GM21786 (cell line): Measurements from ENCODE around the gene SAP30L.

Experiments
- ATAC-seq: cut with Tn5 transposase; IDR thresholded peaks from one replicate; pipeline ENCODE4 v1.9.1; 2021; ENCODE audit not compliant: unreplicated experiment

The SAP30L gene

GRCh38 chr5:154445422-154446194, at the start of gene SAP30L:
Gene SAP30L, plus strand, starts transcription at chr5:154445997. Its CDS starts 608 bp downstream, at chr5:154446605.
- ATAC-seq: peak; percentile 91

DNA sequence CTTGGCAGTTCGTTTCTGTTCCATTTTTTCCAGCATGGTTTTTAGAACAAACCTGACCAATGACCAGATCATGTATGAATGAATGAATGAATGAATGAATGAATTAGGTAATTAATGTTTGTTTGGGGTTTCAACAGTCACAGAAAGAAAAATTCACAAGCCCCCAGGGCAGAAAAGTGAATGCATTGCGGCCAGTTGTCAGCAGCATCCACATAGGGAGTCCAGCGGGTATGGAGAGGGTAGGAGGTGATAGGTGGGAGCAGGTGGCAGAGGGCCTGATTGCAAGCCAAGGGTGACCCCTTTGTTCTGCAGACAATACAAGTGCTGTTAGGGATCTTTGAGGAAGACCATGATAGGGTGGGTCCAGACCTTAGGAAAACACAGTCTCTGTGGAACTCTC, 49.7 kb upstream of the SAP30L start:
- no peak for ATAC-seq

- ATAC-seq: no peak
Observed at GRCh38 chr5:154397652-154398406, 48.0 kb upstream of the SAP30L start.

GRCh38 chr5:154400678-154401077, 45.1 kb upstream of the SAP30L start:
- ATAC-seq: no peak

- no peak for ATAC-seq
Observed at GRCh38 chr5:154401355-154401754, 44.4 kb upstream of the SAP30L start.

DNA sequence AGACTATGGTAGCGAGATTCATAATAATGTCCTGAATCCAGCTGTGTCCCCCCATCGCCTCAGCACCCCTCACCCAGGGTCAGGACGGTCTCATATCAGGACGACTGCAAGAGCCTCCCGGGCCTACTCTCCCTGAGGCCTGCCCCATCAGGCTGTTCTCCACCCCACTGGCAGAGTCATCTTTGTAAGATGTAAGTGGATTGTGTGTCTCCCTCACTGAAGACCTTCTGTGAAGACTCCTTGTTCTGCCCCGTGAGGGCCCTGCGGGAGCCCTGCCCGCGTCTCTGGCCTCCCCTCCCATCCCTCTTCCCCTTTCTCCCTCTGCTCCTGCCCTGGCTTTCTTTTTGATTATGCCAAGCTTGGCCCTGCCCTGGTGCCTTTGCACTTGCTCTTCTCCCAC, 43.9 kb upstream of the SAP30L start:
- no peak for ATAC-seq

- ATAC-seq: no peak
Observed at GRCh38 chr5:154402611-154403010, 43.2 kb upstream of the SAP30L start.

- no peak for ATAC-seq
Observed at GRCh38 chr5:154403234-154403633, 42.6 kb upstream of the SAP30L start.

DNA sequence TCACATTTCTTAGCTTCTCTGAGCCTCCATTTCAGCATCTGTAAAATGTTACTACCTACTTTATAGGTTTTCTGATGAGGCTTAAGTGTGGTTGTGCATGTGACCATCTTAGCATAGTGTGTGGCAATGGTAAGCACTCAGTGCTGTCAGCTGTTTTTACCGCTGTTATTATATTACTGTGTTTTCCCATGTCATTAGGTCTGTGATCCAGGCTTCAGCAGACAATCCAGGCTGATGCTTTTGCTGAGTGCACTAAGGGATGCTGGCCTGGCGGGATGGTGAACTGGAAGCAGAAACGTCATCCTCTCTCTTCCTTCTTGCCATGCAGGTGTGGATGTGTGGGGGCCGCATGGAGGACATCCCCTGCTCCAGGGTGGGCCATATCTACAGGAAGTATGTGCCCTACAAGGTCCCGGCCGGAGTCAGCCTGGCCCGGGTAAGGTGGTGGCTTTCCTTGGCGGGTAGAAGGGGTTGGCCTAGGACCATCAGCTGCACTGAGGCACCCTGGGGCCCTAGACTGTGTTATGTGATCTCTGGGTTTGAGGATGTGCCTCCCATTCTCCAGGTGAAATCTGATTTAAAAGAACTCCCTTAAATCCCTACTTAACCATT, 41.9 kb upstream of the SAP30L start:
- ATAC-seq: no peak

- peak; percentile 98 for ATAC-seq
Observed at GRCh38 chr5:154405078-154405792, 40.6 kb upstream of the SAP30L start.

- ATAC-seq: no peak
Observed at GRCh38 chr5:154406231-154406630, 39.6 kb upstream of the SAP30L start.

GRCh38 chr5:154406826-154407225, 39.0 kb upstream of the SAP30L start:
- ATAC-seq: no peak

DNA sequence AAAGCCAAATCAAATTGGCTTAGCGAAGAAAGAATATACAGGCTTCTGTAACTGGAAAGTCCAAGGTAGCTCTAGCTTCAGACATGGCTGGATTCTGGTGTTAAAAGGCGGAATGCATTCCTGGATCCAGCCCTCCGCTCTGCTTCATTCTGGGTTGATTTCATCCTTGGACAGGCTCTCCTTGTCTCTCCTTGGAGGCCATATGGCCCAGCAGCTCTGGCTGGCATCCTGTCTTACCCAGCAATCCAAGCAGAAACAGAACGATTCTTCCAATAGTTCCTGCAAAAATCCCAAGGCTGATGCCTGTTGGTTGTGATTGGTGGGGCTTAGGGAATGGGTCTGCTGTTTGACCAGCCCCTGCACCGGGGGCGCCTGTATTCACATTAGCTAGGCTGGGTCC, 37.0 kb upstream of the SAP30L start:
- ATAC-seq: no peak

GRCh38 chr5:154409230-154409840, 36.5 kb upstream of the SAP30L start:
- ATAC-seq: no peak

DNA sequence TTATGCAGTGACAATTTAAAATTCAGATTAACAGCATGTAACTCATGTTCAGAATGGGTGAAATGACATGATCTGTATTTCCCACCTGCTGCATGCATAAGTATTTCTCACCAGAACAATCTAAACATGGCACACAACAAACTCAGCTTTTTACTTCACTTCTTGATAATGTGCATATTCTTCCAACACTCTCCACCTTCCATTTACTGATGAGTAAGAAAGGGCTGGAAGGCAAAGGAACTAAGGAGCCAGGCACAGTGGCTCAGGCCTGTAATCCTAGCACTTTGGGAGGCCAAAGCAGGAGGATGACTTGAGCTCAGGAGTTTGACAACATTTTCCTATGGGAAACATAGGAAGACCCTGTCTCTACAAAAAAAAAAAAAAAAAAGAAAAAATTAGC, 35.8 kb upstream of the SAP30L start:
- no peak for ATAC-seq

DNA sequence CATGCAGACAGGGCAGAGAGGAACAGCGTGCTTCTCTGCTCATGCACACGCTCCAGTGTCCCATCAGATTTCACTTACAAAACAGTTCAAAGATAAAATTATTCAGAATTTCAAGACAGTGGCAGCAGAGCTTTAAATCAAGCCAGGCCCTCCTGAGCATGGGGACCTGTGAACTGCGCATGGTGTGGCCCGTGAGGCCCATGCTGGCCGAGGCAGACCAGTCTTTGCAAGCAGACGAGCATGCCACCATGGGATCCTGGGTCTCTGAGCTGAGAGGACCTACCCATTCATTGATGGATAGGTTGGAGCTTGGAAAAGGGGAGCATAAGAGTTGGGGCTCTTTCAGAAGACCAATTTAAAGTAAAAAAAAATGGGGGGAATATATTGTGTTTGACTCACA, 35.0 kb upstream of the SAP30L start:
- no peak for ATAC-seq

DNA sequence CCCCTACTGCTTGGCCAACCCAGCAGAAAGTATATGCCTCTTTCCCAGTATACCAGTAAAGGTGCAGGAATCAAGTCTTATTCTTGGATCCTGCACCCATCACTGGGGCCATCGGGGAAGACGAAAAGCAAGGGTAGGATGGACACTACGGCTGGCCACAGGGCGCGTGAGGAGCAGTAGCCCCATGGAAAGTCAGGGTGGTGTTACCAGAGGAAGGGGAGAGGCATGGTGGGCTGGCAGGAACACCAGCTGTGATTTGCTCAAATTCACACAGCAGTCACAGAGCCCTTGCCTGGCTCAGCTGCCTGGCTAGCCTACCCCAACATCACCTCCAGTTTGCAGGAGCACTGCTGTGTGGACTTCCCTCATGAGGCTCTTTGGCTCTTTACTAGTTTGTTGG, 34.5 kb upstream of the SAP30L start:
- no peak for ATAC-seq

GRCh38 chr5:154412316-154412715, 33.5 kb upstream of the SAP30L start:
- no peak for ATAC-seq

GRCh38 chr5:154412925-154413324, 32.9 kb upstream of the SAP30L start:
- no peak for ATAC-seq

DNA sequence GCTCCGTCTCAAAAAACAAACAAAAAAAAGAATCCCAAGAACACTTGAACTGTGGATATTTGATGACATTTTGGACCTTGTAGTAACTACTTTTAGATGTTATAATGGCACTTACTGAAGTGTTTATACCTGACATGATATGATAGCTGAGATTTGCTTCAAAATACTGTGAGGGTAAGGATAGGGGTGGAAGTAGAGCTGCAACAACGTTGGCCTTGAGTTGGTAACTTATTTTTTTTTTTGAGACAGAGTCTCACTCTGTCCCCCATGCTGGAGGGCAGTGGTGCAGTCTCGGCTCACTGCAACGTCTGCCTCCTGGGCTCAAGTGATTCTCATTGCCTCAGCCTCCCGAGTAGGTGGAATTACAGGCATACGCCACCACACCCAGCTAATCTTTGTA, 30.7 kb upstream of the SAP30L start:
- no peak for ATAC-seq

DNA sequence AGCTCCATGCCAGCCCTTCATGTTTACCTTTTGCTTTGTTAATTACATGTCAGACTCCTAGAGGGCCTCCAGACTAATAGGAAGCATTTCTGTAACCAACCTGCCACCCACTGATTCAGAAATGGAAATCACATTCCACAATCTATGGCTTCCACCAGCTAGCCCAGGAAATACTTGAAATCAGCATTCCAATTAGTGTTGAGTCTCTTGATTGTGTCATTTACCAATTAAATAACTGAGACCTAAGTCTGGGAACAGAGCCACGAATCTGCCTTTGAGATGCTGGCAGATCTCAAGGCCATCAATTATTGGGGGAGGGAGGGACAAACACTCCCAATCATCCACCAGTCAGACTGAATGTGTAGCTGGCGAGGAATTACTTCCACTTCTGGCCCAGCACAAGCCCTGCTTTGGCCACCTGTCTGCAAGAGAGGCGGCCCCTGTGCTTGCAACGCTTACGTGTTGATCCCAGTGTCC, 27.4 kb upstream of the SAP30L start:
- ATAC-seq: no peak
